Sciatic nerve (tissue), 2 donors: ENCODE results near the gene SPIN1. TPM values are rescaled to one million over a fixed set of nuclear protein-coding genes. Genes with fewer than 3 reads are reported as not detected.

Source experiments
- ATAC-seq: fragments of 200-7000 bp; cut with Tn5 transposase; one replicate; pipeline ENCODE4 v1.9.1; 2020; ENCODE audit warnings: mild to moderate bottlenecking, moderate library complexity
- DNase-seq: peaks from one replicate; pipeline ENCODE4 v3.0.0-alpha.2; 2020; ENCODE audit warnings: low spot score
- intact Hi-C: fragments of 100-400 bp; cut with DNase I; formaldehyde crosslinking; loops from one replicate; pipeline ENCODE4 v1.14.2; 2022
- total RNA-seq: library from RNA; stranded (reverse); fragmentation: NEBNext Ultra II Directional; extraction: Animal tissue kit (Norgen Biotek cat#: 25700); gene quantifications from one replicate; pipeline ENCODE4 v1.2.1, GENCODE V29; 2021
- donor health status: DM: no; HTN: no; CAD: no.
- donor health status: DM: no; HTN: no; CAD: no.

Gene SPIN1
- total RNA-seq, 1 donor from 2014 or later, result 98.0 TPM

DNA sequence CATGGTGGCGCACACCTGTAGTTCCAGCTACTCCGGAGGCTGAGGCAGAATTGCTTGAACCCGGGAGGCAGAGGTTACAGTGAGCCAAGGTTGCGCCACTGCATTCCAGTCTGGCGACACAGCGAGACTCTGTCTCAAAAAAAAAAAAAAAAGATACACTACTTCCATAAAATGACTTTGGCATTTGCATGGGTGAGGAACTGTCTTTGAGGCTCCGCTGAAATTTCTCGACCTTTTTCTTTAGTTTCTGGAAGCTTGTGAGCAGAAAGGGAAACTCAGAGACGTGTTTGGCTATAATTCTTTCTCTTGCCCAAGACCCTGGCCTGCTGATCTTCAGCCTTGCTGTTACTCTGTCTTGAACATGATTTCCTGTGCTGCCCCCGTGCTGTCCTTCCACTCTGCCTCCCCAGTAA lies 37.3 kb downstream of the SPIN1 start:
- DNase-seq (no peak), ATAC-seq (no peak)
- intact Hi-C loops, result no loop called here

DNA sequence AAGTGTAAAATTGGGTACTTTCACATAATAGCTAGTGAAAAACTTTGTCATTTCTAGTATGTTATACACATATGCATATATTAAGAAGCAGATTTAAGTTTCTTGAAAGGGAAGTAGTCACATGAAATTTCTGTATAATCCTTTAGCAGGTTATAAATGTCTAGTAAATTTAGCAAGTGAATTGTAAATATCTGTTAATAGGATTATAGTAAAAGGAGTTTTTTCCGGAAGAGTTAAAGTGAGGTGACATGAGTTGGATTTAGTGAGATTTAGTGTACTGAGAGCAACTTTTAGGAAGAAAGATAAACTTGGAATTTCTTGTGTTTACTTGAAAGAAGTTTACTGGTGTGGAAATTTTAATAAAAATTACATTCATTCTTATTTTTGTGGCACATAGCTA lies 38.4 kb downstream of the SPIN1 start:
- intact Hi-C loops, result no loop called here
- no peak for ATAC-seq
- no peak for DNase-seq

DNA sequence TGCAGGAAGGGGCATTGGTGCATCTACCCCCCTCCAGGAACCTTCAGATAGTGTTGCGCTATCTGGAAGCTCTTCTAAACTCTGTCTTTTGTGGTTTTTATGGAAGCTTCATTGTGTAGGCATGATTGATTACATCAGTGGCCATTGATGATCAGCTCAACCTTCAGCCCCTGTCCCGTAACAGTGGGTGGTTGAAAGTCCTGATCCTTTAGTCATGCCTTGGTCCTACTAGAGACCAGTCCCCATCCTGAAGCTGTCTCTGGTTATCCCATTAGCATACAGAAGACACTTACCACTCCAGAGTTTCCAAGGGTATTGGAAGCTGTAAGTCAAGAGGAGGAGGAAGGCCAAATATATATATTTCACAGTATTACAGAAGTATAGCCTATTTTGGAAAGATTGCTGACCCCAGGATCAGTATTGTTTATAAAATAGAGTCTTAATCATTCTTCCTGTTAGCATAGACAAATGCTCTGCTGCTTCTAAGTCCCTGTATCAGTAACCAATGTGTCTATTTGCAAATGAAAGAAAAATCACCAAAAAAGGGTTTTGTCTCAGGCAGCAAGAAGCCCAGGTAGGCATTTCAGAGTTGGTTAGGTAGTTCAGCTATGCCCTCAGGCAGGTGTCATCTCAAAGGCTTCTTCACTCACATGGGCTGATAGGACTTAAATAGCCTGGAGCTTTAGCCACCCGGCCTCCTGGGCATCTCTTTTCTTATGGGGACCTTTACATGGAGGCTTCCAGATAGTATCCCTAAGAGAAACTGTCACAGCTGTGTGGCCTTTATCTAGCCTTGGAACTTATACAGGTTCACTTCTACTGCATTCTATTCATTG lies 41.6 kb downstream of the SPIN1 start:
- DNase-seq (no peak), ATAC-seq (no peak)
- intact Hi-C loops, result no loop called here

DNA sequence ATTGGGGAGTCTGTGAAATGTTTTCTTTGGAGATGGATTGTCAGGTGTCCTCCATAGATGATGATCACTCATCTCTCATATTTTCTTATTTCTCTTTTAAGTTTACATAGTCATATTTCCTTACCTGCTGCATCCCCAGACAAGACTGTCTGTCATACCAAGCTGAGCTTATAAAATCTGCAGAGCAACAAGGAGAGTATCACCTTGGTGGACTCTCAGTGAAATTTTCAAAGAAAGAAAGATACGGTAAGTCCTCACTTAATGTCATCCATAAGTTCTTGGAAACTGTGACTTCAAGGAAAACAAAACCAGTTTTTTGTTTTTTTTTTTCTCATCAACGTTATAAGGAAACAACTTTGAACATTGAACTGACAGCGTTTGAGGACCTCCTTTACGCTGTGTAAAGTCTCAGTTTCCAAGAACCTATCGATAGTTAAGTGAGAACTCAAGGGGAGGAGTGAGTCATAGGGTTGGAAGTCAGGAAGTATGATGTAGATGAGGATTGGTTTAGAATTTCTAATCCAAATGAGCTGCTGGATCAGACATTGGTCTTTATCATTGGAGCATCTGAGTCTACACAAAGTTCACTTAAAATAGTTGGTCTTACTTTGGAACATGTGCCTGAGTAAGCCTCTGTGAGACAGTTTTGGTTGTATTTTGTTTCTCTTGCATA lies 45.5 kb downstream of the SPIN1 start:
- intact Hi-C loops, result no loop called here
- DNase-seq (no peak), ATAC-seq (no peak)

DNA sequence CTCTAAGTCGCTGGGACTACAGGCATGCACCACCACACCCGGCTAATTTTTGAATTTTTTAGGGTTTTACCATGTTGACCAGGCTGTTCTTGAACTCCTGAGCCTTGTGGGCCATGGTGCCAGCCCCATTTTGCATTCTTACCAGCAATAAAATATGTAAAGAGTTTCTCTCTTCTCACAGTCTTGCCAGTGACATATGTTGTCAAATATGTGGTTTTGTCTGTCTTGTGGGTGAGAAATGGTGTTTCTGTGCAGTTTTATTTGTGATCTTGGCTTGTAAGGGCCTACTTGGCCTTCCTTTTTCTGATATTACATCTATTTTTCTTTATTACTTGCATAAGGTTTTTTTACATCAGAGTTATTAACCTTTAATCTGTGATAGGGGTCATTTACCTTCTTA lies 47.1 kb downstream of the SPIN1 start:
- ATAC-seq (no peak), DNase-seq (no peak)
- intact Hi-C loops, result no loop called here

DNA sequence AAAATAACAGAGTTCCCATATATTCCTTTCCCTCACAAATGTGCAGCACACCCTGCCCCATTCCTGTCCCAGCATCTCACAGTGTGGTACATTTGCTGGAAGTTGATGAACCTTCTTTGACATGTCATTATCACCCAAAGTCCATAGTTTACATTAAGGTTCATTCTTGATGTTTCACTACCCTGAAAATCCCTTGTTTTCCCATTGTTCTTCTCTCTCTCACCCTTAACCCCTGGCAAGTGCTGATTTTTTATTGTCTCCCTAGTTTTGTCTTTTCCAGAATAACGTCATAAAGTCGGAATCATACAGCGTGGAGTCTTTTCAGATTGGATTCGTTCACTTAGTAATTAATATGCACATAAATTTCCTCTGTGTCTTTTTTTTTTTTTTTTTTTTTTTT lies 48.1 kb downstream of the SPIN1 start:
- intact Hi-C loops, result no loop called here
- no peak for DNase-seq
- ATAC-seq, result no peak

DNA sequence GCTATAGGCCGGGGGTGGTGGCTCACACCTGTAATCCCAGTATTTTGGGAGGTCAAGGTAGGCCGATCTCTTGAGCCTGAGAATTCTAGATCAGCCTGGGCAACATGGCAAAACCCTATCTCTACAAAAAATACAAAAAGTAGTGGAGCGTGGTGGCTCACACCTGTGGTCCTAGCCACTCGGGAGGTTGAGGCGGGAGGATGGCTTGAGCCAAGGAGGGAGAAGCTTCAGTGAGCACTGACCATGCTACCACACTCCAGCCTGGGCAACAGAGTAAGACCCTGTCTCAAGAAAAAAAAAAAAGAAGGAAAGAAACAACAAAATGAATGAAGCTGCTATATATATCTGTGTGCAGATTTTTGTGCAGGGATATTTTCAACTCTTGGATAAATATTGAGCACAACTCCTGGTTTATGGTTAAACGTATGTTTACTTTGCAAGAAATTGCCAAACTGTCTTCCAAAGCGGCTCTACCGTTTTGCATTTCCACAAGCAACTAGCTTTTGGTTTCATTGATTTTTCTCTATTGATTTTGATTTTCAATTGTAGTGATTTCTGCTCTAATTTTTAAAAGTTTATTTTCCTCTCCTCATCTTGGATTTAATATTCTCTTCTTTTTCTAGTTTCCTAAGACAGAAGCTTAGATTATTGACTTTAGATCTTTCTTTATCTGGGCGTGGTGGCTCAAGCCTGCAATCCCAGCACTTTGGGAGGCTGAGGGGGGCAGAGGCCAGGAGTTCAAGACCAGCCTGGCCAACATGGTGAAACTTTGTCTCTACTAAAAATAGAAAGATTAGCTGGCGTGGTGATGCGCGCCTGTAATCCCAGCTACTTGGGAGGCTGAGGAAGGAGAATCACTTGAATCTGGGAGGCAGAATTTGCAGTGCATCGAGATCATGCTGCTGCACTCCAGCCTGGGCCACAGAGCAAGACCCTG lies 49.2 kb downstream of the SPIN1 start:
- no peak for DNase-seq
- intact Hi-C loops, result no loop called here
- no peak for ATAC-seq

DNA sequence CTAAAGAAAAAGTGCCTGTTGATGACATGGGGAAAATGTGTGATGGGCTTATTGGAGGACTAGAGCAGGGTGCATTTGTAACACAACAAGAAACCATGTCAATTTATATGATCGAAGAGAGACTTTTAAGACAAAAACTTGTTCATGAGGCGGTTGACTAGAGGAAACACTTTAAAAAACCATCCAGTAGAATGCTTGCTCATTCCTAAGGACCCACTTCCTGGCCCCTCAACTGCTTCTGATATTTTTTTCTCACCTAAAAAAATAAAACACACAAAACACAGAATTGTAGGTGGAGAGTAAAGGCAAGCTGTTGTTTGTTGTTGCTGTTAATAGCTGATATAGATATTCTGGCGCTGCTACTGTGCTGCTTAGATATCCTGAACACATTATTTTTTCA lies 50.6 kb downstream of the SPIN1 start:
- no peak for DNase-seq
- intact Hi-C loops, result no loop called here
- no peak for ATAC-seq

DNA sequence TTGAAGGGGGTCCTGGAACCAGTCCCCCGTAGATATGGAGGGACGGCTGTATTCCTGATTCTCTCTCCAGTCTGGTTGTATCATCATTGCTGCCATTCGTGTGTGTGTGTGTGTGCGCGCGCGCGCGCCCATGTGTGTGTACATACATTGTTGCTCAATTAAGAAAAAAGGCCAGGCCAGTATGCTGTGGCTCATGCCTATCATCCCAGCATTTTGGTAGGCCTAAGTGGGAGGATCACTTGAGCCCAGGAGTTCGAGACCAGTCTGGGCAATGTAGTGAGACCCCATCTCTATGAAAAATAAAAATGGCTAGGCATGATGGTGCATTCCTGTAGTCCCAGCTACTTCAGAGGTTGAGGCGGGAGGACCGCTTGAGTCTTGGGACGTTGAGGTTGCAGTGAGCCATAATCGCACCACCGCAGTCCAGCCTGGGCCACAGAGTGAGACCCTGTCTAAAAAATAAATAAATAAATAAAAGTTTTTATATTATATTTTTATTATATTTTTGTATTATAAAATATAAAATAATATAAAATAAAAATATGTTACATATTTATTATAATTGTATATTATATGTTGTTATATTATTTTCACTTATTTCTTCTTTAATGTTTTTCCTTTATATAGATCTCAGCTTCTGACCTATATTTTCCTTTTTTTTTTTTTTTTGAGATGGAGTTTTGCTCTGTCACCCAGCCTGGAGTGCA lies 53.2 kb downstream of the SPIN1 start:
- ATAC-seq (no peak), DNase-seq (no peak)
- intact Hi-C loops, result no loop called here

DNA sequence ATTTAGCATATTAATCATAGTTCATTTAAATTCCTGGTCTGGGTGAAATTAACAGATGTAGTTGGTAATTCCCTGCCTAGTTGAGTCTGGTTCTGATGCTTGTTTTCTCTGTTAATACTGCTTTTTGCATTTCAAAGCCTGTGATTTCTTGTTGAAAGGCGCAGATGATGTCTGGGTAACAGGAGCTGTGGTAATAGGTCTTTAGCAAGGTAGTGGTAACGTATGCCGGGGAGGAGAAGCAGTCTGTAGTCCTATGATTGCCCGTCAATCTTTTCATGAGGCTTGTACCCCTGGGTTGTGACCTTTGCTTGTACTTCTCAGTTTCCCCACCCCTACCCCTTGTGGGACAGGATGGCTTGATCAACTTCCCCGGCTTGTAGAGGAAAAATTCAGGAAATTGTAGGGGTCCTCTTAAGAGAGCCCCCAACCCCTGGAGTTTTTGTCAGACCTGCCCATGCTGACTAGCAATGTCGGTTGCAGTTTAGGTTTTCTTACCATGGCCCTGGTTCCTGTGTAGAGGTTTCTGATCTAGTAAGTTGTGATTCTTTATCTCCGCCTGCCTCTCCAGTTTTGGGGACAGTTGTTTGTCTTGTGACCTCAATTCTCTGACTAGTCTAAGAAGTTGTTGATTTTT lies 55.4 kb downstream of the SPIN1 start:
- intact Hi-C loops, result no loop called here
- ATAC-seq (no peak), DNase-seq (no peak)

DNA sequence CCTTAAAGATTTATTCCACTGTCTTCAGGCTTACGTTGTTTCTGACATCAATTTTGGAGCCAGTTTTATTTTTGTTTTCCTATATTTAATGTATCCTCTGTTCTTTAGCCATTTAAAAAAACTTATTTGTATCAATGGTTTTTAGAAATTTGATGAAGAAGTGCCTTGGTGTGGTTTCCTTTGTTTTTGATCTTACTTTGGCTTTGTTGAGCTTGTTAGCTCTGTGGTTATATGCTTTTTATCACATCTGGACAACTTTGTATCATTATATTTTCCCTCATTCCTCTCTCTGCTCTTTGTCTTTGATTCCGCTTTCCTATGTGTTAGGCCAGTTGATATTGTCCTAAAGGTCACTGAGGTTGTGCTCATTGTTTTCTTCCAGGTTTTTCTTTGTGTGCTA lies 58.5 kb downstream of the SPIN1 start:
- ATAC-seq, result no peak
- no peak for DNase-seq
- intact Hi-C loops, result no loop called here

DNA sequence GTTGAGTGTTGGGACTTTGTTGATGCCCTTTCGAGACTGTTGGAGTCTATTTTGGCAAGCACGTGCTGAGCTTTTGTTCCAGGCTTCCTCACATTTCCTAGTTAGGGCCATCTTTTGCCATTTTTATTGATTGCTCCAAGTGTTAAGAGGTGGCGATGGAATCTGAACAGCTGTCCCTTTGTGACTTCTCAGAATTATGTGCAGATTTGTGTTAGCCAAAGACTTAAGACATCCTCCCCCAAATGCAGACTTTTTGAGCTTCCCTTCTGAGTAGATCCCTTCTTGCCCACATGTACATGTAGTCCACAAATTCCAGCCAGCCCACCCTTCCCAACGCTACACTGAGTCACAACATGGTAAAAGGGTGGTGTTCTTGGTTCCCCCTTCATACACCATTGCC lies 59.2 kb downstream of the SPIN1 start:
- DNase-seq, result no peak
- ATAC-seq, result no peak
- intact Hi-C loops, result no loop called here

DNA sequence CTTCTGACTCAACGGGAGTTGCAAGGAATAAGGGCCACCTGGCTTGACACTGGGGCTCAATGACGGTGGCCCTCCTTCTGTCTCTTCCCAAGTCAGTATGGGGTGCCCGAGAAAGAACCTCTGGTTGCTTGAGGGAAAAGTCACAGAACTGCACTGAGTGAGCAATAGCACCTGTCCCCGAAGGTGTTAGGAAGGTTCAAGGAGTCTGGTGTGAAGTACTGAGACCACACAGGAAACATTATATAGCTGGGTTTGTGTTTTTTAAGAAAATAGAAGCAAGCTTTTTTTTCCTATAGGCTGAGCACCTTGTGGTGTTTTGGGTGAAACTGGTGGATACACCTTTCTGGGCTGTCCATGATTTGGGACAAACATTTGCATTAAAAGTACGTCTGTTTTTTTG lies 62.9 kb downstream of the SPIN1 start:
- ATAC-seq, result no peak

DNA sequence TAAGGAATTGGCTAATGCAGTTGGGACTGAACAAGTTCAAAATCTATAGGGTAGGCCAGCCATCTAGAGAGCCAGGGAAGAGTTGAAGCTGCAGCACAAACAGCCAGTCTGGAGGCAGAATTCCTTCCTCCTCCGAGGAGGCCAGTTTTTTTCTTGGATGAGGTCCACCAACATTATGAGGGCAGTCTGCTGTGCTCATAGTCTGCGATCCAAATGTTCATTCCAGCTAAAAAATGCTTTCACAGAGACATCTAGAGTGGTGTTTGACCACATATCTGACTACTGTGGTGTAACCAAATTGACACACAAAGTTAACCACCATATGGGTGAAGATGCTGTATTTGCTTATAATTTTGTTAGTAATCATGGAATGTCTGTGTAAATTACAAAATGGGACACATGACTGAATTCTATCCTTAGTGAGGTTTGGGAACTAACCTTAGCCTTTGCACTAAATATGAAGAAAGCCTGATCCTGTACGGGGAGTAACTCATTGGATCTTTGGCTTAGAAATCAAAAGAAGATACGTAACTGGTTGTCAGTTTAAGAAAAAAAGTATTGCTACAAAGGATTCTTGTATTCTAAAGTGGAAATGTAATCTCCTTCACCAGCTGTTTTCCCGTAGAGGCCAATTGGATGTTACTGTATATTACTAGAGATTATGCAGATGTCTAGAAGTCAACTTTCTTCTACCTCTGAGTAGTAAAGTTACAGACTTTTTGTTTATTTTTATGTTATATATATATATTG lies 70.6 kb downstream of the SPIN1 start:
- no peak for DNase-seq

More for the DNA sequence above, 62.9 kb downstream of the SPIN1 start:
- DNase-seq, result no peak
- intact Hi-C loops, result no loop called here

DNA sequence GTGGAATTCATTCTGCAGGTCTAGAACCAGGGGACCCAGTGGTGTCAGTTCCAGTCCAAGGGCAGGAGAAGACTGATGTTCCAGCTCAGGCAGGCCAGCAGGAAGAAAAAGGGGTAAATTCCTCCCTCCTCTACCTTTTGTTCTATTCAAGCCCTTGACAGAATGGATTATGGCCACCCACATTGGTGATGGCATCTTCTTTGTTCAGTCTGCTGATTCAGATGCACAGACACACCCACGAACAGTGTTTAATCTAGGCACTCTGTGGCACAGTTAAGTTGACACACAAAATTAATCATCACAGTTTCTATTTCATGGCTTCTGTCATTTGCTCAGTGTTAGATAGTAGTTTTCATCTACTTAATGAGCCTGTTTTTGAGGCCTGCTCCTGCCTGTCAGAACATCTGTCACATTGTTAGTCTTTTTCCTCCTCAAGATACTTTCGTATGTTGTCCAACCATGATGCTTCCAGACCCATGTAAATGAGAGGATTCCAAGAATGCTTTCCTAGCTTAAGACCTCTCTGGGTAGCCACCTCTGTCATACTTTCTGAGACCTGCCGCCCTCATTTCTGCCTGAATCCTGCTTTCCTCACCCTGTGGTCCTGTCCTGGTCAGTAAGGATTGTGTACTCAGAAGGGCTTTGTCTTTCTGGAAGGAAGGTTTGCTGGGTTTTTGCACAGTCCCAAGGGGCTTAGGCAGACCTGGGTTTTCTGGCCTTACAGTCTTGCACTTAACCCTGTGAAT lies 72.5 kb downstream of the SPIN1 start:
- ATAC-seq, result no peak
- intact Hi-C loops, result no loop called here
- DNase-seq, result no peak

More for the DNA sequence above, 70.6 kb downstream of the SPIN1 start:
- ATAC-seq, result peak; percentile 53
- intact Hi-C loops, result no loop called here

DNA sequence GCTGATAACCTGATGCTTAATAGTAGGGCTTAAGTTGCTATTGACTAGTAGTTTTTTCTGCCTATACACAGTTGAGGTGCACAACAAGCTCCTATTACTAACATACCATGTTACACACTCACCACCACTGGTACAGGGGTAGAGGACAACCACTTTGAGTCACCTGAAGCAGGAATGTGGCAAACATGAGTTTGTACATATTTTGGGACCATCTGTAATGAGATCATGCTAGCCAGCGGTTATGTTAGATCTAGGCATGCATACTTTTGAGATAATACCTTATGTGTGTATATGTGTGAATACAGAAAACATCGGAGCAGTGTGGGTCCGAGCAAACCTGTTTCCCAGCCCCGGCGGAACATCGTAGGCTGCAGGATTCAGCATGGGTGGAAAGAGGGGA lies 73.9 kb downstream of the SPIN1 start:
- ATAC-seq, result no peak
- no peak for DNase-seq
- intact Hi-C loops, result no loop called here

DNA sequence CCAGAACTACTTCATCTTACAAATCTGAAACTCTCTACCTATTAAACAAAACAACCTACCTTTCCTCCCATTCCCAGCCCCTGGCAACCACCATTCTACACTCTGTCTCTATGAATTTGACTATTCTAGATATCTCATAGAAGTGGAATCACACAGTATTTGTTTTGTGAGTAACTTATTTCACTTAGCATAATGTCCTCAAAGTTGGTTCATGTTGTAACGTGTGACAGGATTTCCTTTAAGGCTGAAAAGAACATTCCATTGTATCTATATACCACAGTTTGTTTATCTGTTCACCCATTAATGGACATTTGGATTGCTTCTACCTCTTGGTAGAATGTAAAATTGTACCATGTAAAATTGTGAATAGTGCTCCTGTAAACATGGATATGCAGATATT lies 76.6 kb downstream of the SPIN1 start:
- DNase-seq, result no peak
- intact Hi-C loops, result no loop called here

More for the DNA sequence above, 76.6 kb downstream of the SPIN1 start:
- no peak for ATAC-seq
